ENCODE measurements around the gene GRIN2C.

GRIN2C gene

DNA sequence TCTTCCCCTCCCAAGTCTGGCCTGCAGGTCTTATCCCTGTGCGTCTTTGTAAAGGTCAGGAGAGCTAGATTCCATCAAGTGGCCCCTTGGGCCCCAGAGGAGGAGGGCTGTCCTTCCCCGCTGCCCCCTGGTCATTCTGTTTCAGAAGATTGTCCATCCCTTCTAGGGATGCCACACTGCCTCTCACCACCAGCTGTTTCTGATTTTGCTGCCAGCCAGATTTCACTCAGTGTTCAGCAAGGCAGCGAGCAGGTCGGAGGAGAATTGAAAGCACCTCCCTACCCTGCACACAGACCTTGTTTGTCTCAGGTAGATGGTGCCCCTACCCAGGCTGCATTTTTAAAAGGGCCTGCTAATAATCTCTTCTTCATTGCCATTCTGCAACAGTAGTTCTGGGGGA is 61.9 kb downstream of the GRIN2C start:
- peak; percentile 85 for ATAC-seq
- TF ChIP-seq ARNTL (CRISPR knock-in tag; IDR thresholded peaks at IDR 0.05; ENCODE audit: borderline replicate concordance, low read depth) = no peak
- no peak for TF ChIP-seq CSDC2 (CRISPR knock-in tag; IDR thresholded peaks at IDR 0.05)
- no peak for TF ChIP-seq TOX (CRISPR knock-in tag; IDR thresholded peaks at IDR 0.05; ENCODE audit: borderline replicate concordance)
- TF ChIP-seq, protein P1, sequence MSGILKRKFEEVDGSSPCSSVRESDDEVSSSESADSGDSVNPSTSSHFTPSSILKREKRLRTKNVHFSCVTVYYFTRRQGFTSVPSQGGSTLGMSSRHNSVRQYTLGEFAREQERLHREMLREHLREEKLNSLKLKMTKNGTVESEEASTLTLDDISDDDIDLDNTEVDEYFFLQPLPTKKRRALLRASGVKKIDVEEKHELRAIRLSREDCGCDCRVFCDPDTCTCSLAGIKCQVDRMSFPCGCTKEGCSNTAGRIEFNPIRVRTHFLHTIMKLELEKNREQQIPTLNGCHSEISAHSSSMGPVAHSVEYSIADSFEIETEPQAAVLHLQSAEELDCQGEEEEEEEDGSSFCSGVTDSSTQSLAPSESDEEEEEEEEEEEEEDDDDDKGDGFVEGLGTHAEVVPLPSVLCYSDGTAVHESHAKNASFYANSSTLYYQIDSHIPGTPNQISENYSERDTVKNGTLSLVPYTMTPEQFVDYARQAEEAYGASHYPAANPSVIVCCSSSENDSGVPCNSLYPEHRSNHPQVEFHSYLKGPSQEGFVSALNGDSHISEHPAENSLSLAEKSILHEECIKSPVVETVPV (CRISPR knock-in tag; IDR thresholded peaks at IDR 0.05) = no peak
- no peak for TF ChIP-seq ISL1 (CRISPR knock-in tag; IDR thresholded peaks at IDR 0.05)
- TF ChIP-seq BACH2 (CRISPR knock-in tag; IDR thresholded peaks at IDR 0.05; ENCODE audit: borderline replicate concordance) = no peak
- no peak for TF ChIP-seq ESRRG (CRISPR knock-in tag; IDR thresholded peaks at IDR 0.05)
- TF ChIP-seq ZNF8 (CRISPR knock-in tag; IDR thresholded peaks at IDR 0.05) = no peak
- no peak for TF ChIP-seq ZC3H10 (CRISPR knock-in tag; IDR thresholded peaks at IDR 0.05)
- no peak for TF ChIP-seq SNAI2 (CRISPR knock-in tag; IDR thresholded peaks at IDR 0.05)
- no peak for TF ChIP-seq RARB (CRISPR knock-in tag; IDR thresholded peaks at IDR 0.05)
- TF ChIP-seq, protein P2, sequence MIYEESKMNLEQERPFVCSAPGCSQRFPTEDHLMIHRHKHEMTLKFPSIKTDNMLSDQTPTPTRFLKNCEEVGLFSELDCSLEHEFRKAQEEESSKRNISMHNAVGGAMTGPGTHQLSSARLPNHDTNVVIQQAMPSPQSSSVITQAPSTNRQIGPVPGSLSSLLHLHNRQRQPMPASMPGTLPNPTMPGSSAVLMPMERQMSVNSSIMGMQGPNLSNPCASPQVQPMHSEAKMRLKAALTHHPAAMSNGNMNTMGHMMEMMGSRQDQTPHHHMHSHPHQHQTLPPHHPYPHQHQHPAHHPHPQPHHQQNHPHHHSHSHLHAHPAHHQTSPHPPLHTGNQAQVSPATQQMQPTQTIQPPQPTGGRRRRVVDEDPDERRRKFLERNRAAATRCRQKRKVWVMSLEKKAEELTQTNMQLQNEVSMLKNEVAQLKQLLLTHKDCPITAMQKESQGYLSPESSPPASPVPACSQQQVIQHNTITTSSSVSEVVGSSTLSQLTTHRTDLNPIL (CRISPR knock-in tag; IDR thresholded peaks at IDR 0.05; ENCODE audit: low read depth) = no peak
- TF ChIP-seq ZFP3 (CRISPR knock-in tag; IDR thresholded peaks at IDR 0.05) = no peak
- TF ChIP-seq, protein P3, sequence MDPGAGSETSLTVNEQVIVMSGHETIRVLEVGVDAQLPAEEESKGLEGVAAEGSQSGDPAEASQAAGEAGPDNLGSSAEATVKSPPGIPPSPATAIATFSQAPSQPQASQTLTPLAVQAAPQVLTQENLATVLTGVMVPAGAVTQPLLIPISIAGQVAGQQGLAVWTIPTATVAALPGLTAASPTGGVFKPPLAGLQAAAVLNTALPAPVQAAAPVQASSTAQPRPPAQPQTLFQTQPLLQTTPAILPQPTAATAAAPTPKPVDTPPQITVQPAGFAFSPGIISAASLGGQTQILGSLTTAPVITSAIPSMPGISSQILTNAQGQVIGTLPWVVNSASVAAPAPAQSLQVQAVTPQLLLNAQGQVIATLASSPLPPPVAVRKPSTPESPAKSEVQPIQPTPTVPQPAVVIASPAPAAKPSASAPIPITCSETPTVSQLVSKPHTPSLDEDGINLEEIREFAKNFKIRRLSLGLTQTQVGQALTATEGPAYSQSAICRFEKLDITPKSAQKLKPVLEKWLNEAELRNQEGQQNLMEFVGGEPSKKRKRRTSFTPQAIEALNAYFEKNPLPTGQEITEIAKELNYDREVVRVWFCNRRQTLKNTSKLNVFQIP (CRISPR knock-in tag; IDR thresholded peaks at IDR 0.05; ENCODE audit: borderline replicate concordance, low read depth) = no peak

DNA sequence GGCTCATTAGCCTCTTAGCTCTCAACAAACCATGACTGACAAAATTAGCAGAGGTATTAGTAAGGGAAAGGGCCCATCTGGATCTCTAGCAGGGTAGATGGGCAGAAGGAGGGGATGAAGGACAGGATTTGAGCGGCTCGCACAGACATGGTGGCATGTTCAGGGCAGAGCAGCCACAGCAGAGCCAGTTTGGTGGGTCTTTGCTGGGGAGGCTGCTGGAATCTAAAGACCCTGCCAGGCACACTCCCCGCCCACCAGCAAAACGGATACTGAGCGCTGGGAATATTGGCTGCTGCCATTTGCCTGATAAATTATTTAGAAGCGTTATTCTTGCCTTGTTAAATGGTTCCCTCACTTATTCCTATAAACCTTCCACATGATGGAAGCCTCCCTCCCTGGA is 62.8 kb downstream of the GRIN2C start:
- no peak for TF ChIP-seq OSR1 (CRISPR knock-in tag; IDR thresholded peaks at IDR 0.05)
- TF ChIP-seq ZC3H10 (CRISPR knock-in tag; IDR thresholded peaks at IDR 0.05) = no peak
- TF ChIP-seq CSDC2 (CRISPR knock-in tag; IDR thresholded peaks at IDR 0.05) = no peak
- TF ChIP-seq ESRRG (CRISPR knock-in tag; IDR thresholded peaks at IDR 0.05) = no peak
- TF ChIP-seq ARNTL (CRISPR knock-in tag; IDR thresholded peaks at IDR 0.05; ENCODE audit: borderline replicate concordance, low read depth) = no peak
- no peak for TF ChIP-seq ZNF8 (CRISPR knock-in tag; IDR thresholded peaks at IDR 0.05)
- no peak for TF ChIP-seq PPARA (CRISPR knock-in tag; IDR thresholded peaks at IDR 0.05; ENCODE audit: borderline replicate concordance)
- no peak for TF ChIP-seq ISL1 (CRISPR knock-in tag; IDR thresholded peaks at IDR 0.05)
- no peak for TF ChIP-seq ZFP3 (CRISPR knock-in tag; IDR thresholded peaks at IDR 0.05)
- TF ChIP-seq TOX (CRISPR knock-in tag; IDR thresholded peaks at IDR 0.05; ENCODE audit: borderline replicate concordance) = no peak
- TF ChIP-seq ZFP30 (CRISPR knock-in tag; IDR thresholded peaks at IDR 0.05) = no peak
- no peak for TF ChIP-seq ZNF565 (CRISPR knock-in tag; conservative IDR thresholded peaks at IDR 0.05; ENCODE audit: low read depth)
- ATAC-seq = no peak

DNA sequence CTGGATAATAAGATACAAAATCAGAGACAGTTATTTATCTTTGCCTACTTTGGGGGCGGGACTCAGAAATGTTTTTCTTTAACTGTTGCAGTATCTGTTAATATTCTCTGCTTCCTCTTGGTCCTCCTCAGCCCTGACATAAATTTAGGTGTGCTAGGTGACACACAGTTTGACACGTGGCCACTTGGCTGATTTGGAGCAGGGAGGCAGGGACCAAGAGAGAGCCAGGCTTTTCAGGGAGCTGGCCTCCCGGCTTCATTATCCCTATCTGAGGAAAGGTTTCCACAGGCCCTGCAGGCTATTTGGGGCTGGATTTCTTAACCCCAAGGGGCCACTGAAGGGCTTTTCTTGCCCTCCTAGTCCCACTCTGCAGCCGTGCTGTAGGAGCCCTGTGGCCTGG is 63.5 kb downstream of the GRIN2C start:
- ATAC-seq = no peak
- no peak for TF ChIP-seq ESRRG (CRISPR knock-in tag; IDR thresholded peaks at IDR 0.05)
- no peak for TF ChIP-seq OSR1 (CRISPR knock-in tag; IDR thresholded peaks at IDR 0.05)

DNA sequence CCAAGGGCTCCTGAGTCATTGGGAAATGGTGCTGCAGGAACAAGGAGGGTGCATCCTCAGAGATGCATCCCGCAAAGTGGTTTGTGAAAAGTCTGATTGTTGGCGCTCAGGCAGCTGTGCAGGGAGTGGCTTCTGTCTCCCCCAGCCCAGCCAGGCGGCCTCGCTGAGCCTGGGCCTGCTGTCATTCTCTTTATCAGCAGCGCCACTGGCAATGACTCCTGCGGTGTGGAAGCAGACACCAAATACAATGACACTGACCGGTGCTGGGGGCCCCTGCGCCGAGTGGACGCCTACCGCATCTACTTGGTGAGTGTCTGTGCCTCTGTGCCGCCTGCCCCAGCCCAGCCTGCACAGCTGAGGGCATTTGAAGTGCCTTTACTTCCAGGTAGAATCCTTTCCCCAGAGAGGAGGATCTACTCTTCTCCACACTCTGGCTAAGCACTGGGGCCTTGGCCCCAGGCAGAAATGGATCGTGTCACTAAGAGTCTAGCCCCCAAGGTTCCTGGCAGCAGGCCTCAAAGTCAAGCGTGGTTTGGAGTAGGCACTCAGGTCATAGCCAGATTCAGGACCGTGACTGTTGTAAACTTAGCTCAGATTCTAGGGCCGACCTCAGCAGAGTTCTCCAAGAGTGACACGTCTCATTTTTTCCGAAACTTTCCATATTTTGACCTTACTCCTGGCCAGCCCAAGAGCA is 64.2 kb downstream of the GRIN2C start:
- ATAC-seq = no peak
- TF ChIP-seq ZNF565 (CRISPR knock-in tag; conservative IDR thresholded peaks at IDR 0.05; ENCODE audit: low read depth) = no peak
- no peak for TF ChIP-seq ZNF70 (CRISPR knock-in tag; IDR thresholded peaks at IDR 0.05)
- no peak for TF ChIP-seq ZFP30 (CRISPR knock-in tag; IDR thresholded peaks at IDR 0.05)
- TF ChIP-seq ARNTL (CRISPR knock-in tag; IDR thresholded peaks at IDR 0.05; ENCODE audit: borderline replicate concordance, low read depth) = no peak
- TF ChIP-seq, protein P4, sequence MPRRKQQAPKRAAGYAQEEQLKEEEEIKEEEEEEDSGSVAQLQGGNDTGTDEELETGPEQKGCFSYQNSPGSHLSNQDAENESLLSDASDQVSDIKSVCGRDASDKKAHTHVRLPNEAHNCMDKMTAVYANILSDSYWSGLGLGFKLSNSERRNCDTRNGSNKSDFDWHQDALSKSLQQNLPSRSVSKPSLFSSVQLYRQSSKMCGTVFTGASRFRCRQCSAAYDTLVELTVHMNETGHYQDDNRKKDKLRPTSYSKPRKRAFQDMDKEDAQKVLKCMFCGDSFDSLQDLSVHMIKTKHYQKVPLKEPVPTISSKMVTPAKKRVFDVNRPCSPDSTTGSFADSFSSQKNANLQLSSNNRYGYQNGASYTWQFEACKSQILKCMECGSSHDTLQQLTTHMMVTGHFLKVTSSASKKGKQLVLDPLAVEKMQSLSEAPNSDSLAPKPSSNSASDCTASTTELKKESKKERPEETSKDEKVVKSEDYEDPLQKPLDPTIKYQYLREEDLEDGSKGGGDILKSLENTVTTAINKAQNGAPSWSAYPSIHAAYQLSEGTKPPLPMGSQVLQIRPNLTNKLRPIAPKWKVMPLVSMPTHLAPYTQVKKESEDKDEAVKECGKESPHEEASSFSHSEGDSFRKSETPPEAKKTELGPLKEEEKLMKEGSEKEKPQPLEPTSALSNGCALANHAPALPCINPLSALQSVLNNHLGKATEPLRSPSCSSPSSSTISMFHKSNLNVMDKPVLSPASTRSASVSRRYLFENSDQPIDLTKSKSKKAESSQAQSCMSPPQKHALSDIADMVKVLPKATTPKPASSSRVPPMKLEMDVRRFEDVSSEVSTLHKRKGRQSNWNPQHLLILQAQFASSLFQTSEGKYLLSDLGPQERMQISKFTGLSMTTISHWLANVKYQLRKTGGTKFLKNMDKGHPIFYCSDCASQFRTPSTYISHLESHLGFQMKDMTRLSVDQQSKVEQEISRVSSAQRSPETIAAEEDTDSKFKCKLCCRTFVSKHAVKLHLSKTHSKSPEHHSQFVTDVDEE (CRISPR knock-in tag; IDR thresholded peaks at IDR 0.05) = no peak
- no peak for TF ChIP-seq CSDC2 (CRISPR knock-in tag; IDR thresholded peaks at IDR 0.05)
- TF ChIP-seq TCF4 (CRISPR knock-in tag; IDR thresholded peaks at IDR 0.05; ENCODE audit: borderline replicate concordance) = no peak
- TF ChIP-seq TOX (CRISPR knock-in tag; IDR thresholded peaks at IDR 0.05; ENCODE audit: borderline replicate concordance) = no peak
- TF ChIP-seq ZC3H10 (CRISPR knock-in tag; IDR thresholded peaks at IDR 0.05) = no peak
- TF ChIP-seq SNAI2 (CRISPR knock-in tag; IDR thresholded peaks at IDR 0.05) = no peak
- no peak for TF ChIP-seq ZNF8 (CRISPR knock-in tag; IDR thresholded peaks at IDR 0.05)
- TF ChIP-seq ESRRG (CRISPR knock-in tag; IDR thresholded peaks at IDR 0.05) = no peak
- TF ChIP-seq, protein P5, sequence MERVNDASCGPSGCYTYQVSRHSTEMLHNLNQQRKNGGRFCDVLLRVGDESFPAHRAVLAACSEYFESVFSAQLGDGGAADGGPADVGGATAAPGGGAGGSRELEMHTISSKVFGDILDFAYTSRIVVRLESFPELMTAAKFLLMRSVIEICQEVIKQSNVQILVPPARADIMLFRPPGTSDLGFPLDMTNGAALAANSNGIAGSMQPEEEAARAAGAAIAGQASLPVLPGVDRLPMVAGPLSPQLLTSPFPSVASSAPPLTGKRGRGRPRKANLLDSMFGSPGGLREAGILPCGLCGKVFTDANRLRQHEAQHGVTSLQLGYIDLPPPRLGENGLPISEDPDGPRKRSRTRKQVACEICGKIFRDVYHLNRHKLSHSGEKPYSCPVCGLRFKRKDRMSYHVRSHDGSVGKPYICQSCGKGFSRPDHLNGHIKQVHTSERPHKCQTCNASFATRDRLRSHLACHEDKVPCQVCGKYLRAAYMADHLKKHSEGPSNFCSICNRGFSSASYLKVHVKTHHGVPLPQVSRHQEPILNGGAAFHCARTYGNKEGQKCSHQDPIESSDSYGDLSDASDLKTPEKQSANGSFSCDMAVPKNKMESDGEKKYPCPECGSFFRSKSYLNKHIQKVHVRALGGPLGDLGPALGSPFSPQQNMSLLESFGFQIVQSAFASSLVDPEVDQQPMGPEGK (CRISPR knock-in tag; IDR thresholded peaks at IDR 0.05; ENCODE audit: borderline replicate concordance) = no peak
- no peak for TF ChIP-seq ZFP3 (CRISPR knock-in tag; IDR thresholded peaks at IDR 0.05)
- TF ChIP-seq, protein P1 (CRISPR knock-in tag; IDR thresholded peaks at IDR 0.05) = no peak
- TF ChIP-seq GLIS3 (CRISPR knock-in tag; IDR thresholded peaks at IDR 0.05) = no peak
